ENCODE data around the gene VPREB1. TPM values are rescaled to one million over a fixed set of nuclear protein-coding genes. Genes with fewer than 3 reads are reported as not detected.
A peak's percentile ranks its signal among the peaks of the same experiment; 100 is the strongest.

Gene VPREB1, protein sequence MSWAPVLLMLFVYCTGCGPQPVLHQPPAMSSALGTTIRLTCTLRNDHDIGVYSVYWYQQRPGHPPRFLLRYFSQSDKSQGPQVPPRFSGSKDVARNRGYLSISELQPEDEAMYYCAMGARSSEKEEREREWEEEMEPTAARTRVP
- not detected for total RNA-seq
- polyA plus RNA-seq, result not detected

DNA sequence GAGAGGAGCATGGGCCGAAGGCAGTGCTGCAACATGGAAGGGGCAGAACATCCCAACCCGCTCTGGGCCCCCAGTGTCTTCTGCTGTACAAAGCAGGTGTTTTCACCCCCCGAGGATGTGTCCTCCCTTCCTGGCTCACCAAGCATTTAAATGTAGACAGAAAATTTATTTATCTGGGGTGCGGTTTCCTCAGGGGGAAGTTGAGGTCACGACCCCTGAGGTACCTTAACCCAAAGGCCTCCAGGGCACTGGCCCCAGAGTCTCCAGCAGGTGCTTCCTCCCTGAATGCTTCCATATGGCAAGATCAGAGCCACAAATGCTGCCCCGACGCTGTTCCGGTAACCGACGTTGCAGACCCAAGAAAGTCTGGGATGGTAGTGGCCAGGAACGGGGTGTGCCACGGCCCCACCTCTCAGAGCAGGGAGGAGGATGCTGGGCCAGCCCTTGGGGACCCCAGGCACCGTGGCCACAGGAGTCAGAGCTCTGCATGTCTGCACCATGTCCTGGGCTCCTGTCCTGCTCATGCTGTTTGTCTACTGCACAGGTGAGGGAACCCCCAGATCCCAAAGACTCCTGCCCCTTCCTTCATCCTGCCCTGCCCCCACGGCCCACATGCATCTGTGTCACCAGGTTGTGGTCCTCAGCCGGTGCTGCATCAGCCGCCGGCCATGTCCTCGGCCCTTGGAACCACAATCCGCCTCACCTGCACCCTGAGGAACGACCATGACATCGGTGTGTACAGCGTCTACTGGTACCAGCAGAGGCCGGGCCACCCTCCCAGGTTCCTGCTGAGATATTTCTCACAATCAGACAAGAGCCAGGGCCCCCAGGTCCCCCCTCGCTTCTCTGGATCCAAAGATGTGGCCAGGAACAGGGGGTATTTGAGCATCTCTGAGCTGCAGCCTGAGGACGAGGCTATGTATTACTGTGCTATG, at the start of gene VPREB1:
VPREB1 (plus strand) TSS at position 471 of the 935 bp plus-strand sequence; CDS start at position 499, 28 bp downstream.
- WGBS, result 60% methylated on average over 25 of the region's 25 CpGs
- Histone ChIP-seq H3K4me1 (ENCODE audit: insufficient read depth) (no peaks in the 10 kb centered on the region), H3K4me3 (ENCODE audit: low read depth, low read length) (no peak within 1 kb of the TSS), H3K36me3 (ENCODE audit: insufficient read depth) (no peaks in the 10 kb centered on the region), H3K27ac (ENCODE audit: low read depth) (no peak within 1 kb of the TSS)
- DNase-seq (ENCODE audit: extremely low spot score), result no peak

DNA sequence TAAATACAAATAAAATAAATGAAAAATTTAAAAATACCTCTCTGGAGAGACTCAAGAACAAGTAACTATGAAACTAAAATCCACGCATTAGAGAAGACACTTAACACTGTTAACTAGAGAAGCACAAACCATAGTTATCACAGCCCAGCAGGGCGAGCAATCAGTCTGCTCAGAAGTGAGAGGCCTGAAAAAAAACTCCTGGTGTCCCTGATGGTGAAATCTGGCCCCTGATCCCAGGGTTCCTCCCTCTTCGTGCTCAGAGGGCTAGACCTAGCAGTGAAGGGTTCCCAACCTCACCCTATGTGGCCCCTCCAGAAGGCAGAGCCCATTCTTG, 49.7 kb upstream of the VPREB1 start:
- H3K36me3 ChIP-seq (ENCODE audit: insufficient read depth), result no peaks in the 10 kb centered on the region
- no peak for DNase-seq (ENCODE audit: extremely low spot score)
- H3K4me3 ChIP-seq (ENCODE audit: low read depth, low read length), result no peak overlapping the region
- 25% methylated on average over 3 of the region's 3 CpGs for WGBS
- H3K4me1 ChIP-seq (ENCODE audit: insufficient read depth), result no peaks in the 10 kb centered on the region
- no peak overlapping the region for H3K27ac ChIP-seq (ENCODE audit: low read depth)

DNA sequence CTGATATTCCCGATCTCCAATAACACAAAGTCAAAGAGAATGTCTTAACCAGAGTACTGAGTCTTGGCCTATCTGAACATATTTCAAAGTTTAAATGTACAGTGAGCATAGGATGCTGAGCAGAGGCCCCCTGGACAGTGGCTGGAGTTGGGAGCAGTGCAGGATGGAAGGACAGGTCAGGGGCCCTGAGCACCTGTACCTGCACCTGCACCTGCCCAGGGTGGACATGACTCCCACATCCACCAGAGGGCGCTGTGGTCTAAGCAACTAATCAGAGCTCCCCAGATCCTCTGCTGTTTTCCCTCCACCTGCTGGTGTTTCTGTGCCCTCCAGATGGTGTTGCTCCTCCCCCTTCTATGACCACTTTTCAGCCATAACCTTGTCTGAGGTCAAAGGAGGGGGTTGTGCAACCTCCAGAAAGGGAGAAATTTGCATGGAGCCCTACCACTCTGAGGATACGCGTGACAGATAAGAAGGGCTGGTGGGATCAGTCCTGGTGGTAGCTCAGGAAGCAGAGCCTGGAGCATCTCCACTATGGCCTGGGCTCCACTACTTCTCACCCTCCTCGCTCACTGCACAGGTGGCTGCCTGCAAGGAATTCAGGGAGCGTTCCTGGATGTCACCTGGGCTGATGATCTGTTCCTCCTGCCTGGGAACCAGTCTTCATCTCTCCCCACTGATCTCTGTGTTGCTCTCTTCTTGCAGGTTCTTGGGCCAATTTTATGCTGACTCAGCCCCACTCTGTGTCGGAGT, 49.1 kb upstream of the VPREB1 start:
- DNase-seq (ENCODE audit: extremely low spot score), result no peak
- no peaks in the 10 kb centered on the region for H3K36me3 ChIP-seq (ENCODE audit: insufficient read depth)
- 55% methylated on average over 7 of the region's 7 CpGs for WGBS
- H3K4me3 ChIP-seq (ENCODE audit: low read depth, low read length), result no peak overlapping the region
- no peaks in the 10 kb centered on the region for H3K4me1 ChIP-seq (ENCODE audit: insufficient read depth)
- H3K27ac ChIP-seq (ENCODE audit: low read depth), result no peak overlapping the region

DNA sequence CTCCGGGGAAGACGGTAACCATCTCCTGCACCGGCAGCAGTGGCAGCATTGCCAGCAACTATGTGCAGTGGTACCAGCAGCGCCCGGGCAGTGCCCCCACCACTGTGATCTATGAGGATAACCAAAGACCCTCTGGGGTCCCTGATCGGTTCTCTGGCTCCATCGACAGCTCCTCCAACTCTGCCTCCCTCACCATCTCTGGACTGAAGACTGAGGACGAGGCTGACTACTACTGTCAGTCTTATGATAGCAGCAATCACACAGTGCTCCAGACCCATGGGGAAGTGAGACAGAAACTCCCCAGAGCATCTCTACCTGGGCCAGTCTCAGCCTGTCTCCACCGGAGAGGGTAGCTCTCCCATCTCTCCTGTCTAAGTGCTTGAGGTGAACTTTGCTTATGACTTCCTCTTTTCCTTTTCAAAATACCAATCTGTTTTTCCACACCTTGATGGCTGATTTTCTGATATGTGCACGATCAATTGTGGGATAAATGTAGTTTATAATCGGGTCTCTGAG, 48.5 kb upstream of the VPREB1 start:
- no peak overlapping the region for H3K27ac ChIP-seq (ENCODE audit: low read depth)
- no peak overlapping the region for H3K4me3 ChIP-seq (ENCODE audit: low read depth, low read length)
- 78% methylated on average over 11 of the region's 11 CpGs for WGBS
- H3K36me3 ChIP-seq (ENCODE audit: insufficient read depth), result no peaks in the 10 kb centered on the region
- no peak for DNase-seq (ENCODE audit: extremely low spot score)
- no peaks in the 10 kb centered on the region for H3K4me1 ChIP-seq (ENCODE audit: insufficient read depth)

DNA sequence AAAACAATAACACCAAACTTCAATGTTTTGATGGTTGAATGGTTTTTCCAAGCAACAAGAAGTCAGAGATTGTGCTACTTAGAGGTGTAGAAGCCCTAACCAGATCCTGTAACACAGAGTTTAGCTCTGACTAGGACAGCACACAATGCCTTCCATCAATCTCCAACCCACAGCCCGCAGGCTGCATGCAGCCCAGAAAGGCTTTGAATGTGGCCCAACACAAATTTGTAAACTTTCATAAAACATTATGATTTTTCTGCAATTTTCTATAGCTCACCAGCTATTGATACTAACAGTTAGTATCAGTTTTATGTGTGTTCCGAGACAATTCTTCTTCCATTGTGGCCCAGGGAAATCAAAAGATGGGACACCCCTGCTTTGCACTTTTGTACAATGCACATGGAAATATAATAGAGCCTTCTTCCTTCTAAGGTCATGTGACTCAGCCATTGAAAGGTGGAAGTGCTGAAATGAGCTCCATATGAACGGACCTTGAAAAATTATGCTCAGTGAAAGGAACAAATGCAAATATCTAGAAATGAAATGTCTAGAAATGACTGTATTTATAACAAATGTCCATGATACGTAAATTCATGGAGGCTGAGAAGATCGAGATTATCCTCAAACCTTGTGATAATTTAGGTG, 47.6 kb upstream of the VPREB1 start:
- Histone ChIP-seq H3K36me3 (ENCODE audit: insufficient read depth) (no peaks in the 10 kb centered on the region), H3K4me3 (ENCODE audit: low read depth, low read length) (no peak overlapping the region), H3K27ac (ENCODE audit: low read depth) (no peak overlapping the region), H3K4me1 (ENCODE audit: insufficient read depth) (no peaks in the 10 kb centered on the region)
- no peak for DNase-seq (ENCODE audit: extremely low spot score)
- 57% methylated on average over 5 of the region's 5 CpGs for WGBS

DNA sequence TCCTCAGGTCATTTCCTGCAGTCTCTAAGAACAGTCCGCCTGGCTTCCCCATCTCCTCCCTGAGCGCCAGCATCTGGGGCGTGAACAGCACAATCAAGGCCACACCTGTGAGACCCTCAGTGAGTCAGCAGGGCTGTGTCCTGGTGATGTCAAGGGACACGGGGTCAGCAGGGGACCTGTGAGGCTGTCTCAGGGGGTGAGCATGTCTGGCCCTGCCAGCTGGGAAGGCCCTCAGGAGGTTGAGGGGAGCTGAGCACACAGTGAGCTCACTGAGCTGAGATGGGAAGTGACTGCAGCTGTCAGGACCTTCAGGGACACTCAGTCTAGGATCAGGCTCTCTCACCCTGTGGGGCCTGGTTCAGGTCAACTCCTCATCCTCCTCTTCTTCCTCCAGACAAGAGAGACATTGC, 46.6 kb upstream of the VPREB1 start:
- no peaks in the 10 kb centered on the region for H3K36me3 ChIP-seq (ENCODE audit: insufficient read depth)
- H3K27ac ChIP-seq (ENCODE audit: low read depth), result no peak overlapping the region
- no peak overlapping the region for H3K4me3 ChIP-seq (ENCODE audit: low read depth, low read length)
- no peaks in the 10 kb centered on the region for H3K4me1 ChIP-seq (ENCODE audit: insufficient read depth)
- DNase-seq (ENCODE audit: extremely low spot score), result no peak
- 60% methylated on average over 4 of the region's 4 CpGs for WGBS

DNA sequence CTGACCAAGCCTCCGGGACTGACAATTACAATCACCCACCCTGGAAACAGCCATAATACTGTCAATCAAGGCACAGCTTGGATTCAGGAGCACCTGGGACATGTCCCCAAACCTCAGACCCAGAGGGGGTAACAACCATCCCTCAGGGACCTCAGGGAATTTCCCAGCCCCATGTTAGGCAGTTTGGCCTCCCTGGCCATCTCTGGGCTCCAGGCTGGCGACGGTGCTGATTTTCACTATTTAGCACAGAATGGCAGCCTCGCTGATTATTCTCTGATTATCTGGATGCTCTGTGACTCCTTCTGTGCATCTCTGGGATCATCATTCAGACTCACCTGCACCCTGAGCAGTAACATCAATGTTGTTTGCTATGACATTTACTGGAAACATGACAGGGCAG, 45.8 kb upstream of the VPREB1 start:
- no peak overlapping the region for H3K27ac ChIP-seq (ENCODE audit: low read depth)
- no peak for DNase-seq (ENCODE audit: extremely low spot score)
- H3K4me3 ChIP-seq (ENCODE audit: low read depth, low read length), result no peak overlapping the region
- H3K4me1 ChIP-seq (ENCODE audit: insufficient read depth), result no peaks in the 10 kb centered on the region
- H3K36me3 ChIP-seq (ENCODE audit: insufficient read depth), result no peaks in the 10 kb centered on the region
- 63% methylated on average over 4 of the region's 4 CpGs for whole genome bisulfite sequencing

DNA sequence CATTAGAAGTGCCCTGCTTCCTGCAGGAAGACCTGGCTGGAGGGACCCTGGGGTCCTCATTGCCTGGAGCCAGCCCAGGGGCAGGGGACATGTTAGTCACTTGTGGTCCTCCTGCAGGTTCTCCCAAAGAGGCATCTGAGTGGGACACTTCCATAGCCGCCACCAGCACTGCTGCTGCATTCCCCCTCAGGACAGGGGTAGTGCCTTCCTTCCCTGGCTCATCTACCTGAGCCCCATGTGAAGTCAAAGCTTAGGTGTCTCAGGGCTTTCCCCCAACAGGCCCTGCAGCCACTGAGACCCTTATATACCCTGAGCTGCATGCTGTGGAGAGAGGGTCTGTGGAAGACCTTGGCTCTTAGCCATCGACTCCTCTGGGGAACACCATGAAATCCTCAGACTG, 45.0 kb upstream of the VPREB1 start:
- Histone ChIP-seq H3K4me3 (ENCODE audit: low read depth, low read length) (no peak overlapping the region), H3K27ac (ENCODE audit: low read depth) (no peak overlapping the region), H3K36me3 (ENCODE audit: insufficient read depth) (no peaks in the 10 kb centered on the region), H3K4me1 (ENCODE audit: insufficient read depth) (no peaks in the 10 kb centered on the region)
- DNase-seq (ENCODE audit: extremely low spot score), result no peak
- 74% methylated on average over 2 of the region's 2 CpGs for WGBS

DNA sequence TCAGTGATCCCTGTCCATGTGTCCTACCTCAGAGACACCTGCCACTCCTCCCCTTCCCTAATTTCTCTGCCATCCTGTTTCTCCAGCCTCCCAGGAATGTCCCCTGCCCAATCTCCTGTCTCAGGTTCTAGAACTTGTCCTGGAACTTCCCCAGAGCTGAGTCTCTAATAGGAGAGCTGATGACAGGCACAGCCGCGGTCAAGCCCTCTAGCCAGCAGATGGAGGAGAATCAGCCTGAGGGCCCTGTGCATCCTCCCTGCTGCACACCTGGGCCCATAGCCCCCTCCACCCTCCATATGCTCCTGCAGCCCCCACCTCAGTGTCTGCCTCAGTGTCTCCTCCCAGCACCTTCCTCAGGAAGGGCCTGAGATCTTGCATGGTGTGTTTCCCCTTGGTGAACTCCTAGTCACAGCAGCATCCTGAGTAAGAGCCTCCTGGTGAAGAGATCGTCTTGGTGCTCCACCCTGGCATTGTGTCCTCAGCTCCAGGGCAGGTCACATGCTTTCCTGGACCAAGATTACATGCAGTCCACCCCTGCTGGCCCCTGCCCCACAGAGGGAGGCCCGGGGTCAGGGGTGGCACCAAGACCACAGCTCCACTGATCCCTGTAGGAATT, 43.9 kb upstream of the VPREB1 start:
- Histone ChIP-seq H3K4me3 (ENCODE audit: low read depth, low read length) (no peak overlapping the region), H3K36me3 (ENCODE audit: insufficient read depth) (no peaks in the 10 kb centered on the region), H3K4me1 (ENCODE audit: insufficient read depth) (no peaks in the 10 kb centered on the region), H3K27ac (ENCODE audit: low read depth) (no peak overlapping the region)
- no peak for DNase-seq (ENCODE audit: extremely low spot score)
- 54% methylated on average over 4 of the region's 4 CpGs for WGBS

DNA sequence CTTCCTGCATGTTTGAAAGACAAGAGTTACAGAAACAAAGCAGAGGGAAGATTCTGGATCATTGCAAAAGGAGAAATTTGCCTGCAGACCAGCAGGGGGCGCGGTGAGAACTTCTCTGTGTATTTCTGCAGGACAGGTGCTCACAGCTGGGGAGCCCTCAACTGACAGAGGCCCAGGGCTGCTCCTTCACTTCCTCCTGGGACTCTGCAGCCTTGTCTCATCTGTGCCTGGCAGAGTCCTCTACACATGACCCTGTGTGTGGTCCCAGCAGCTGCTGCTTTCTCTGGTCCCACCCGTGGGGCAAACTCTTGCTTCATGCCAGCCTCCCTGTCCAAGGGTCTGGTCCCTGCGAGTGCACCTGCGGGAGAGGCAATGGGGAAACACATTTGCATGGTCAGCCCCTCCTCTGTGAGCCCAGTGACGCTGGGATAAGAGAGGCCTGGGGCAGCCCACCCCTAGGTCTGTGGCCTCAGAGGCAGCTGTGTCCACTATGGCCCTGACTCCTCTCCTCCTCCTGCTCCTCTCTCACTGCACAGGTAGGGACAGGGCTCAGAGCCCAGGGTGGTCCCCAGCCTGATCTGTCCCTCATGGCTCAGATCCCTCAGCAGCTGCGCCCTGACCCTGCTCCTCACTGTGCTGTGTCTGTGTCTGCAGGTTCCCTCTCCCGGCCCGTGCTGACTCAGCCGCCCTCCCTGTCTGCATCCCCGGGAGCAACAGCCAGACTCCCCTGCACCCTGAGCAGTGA, 43.2 kb upstream of the VPREB1 start:
- no peak overlapping the region for H3K27ac ChIP-seq (ENCODE audit: low read depth)
- H3K36me3 ChIP-seq (ENCODE audit: insufficient read depth), result no peaks in the 10 kb centered on the region
- H3K4me3 ChIP-seq (ENCODE audit: low read depth, low read length), result no peak overlapping the region
- peak; percentile 4 for DNase-seq (ENCODE audit: extremely low spot score)
- 32% methylated on average over 11 of the region's 11 CpGs for WGBS
- no peaks in the 10 kb centered on the region for H3K4me1 ChIP-seq (ENCODE audit: insufficient read depth)

DNA sequence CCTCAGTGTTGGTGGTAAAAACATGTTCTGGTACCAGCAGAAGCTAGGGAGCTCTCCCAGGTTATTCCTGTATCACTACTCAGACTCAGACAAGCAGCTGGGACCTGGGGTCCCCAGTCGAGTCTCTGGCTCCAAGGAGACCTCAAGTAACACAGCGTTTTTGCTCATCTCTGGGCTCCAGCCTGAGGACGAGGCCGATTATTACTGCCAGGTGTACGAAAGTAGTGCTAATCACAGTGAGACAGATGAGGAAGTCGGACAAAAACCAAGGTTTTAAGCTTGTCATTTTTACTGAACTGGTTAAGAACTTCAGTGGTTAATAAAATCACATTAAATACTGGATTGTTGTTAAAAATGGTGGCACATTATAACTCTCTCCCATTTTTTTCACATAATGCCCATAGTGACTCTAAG, 42.6 kb upstream of the VPREB1 start:
- WGBS, result 46% methylated on average over 6 of the region's 6 CpGs
- Histone ChIP-seq H3K4me3 (ENCODE audit: low read depth, low read length) (no peak overlapping the region), H3K27ac (ENCODE audit: low read depth) (no peak overlapping the region), H3K36me3 (ENCODE audit: insufficient read depth) (no peaks in the 10 kb centered on the region), H3K4me1 (ENCODE audit: insufficient read depth) (no peaks in the 10 kb centered on the region)
- no peak for DNase-seq (ENCODE audit: extremely low spot score)

DNA sequence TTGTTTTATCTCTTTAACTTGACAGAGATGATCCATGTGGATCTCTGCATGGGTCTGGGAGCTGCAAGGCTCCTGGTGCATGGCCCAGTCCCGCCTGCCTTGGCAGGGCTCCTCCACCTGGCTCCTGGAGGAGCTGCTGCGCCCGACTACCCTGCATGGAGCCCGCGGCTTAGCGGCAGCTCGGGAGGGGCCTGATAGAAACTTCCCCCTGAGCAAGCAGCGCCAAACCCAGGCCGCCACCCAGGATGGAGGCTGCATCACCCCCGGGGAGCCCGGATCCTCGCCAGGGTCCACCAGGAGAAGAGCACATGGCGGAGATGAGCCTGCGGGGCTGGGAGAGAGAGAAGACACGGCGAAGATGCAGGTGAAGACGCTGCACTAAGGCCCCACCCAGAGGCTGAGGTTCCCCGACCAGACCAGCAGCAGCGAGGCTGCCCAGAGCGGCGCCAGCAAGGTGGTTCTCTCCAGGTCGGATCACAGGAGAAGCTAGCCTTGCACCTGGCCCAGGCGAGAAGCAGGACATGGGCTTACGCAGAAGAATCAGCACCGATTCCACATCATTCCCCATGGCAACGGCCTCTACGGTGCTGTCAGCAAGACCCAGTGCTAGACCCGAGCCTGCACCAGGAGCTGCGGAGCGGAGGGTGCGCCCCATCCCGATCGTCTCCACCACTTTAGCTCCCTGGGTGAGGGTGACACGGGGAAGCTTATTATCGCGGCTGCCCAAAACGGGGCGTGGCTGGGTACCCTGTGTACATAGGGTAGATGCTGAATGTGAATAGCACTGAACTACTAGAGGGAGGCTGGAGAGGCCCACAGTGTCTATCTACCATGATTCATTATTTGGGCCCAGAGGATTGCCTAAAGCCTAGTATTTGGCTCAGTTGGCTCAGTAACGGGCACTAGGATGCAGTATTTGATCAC, 41.3 kb upstream of the VPREB1 start:
- H3K4me1 ChIP-seq (ENCODE audit: insufficient read depth), result no peaks in the 10 kb centered on the region
- no peak overlapping the region for H3K4me3 ChIP-seq (ENCODE audit: low read depth, low read length)
- WGBS, result 67% methylated on average over 39 of the region's 39 CpGs
- no peak overlapping the region for H3K27ac ChIP-seq (ENCODE audit: low read depth)
- no peaks in the 10 kb centered on the region for H3K36me3 ChIP-seq (ENCODE audit: insufficient read depth)
- no peak for DNase-seq (ENCODE audit: extremely low spot score)
